HFF-Myc (cell line): ENCODE data around the gene MYCBPAP.

Experiments
- DNase-seq: peaks from one replicate; pipeline ENCODE4 v3.0.0-alpha.2; 2011; ENCODE audit warnings: low read depth; ENCODE audit errors: extremely low read depth
- H3K4me3 ChIP-seq: replicated peaks from 2 replicates; pipeline ENCODE4 v1.5.1; 2011; ENCODE audit warnings: low read depth, mild to moderate bottlenecking, control low read depth, low read length
- TF ChIP-seq, protein P1 (sequence below): IDR thresholded peaks from 2 replicates; pipeline ENCODE4 v1.5.1; 2012; ENCODE audit warnings: mild to moderate bottlenecking, low read depth, low read length, control low read depth; ENCODE audit errors: missing control alignments

MYCBPAP gene

DNA sequence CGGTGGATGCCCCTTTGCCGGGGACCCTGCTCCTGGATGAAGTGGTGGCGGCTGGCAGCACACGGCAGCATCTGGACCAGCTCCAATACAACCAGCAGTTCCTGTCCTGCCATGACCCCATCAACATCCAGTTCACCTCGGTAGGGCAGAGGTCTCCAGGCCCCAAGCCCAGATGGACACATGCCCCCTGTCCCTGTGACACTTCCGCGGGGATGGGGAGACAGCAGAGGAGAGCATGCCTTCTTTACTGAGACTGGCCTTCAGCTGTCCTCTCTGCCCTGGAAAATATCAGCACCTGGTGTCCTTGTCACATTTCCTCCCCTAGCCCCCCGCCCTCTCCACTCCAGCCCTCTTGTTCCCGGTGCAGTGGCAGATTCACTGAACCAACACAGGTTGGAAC, 45.8 kb upstream of the MYCBPAP start:
- H3K4me3 ChIP-seq, result no peak overlapping the region
- TF ChIP-seq, protein P1, sequence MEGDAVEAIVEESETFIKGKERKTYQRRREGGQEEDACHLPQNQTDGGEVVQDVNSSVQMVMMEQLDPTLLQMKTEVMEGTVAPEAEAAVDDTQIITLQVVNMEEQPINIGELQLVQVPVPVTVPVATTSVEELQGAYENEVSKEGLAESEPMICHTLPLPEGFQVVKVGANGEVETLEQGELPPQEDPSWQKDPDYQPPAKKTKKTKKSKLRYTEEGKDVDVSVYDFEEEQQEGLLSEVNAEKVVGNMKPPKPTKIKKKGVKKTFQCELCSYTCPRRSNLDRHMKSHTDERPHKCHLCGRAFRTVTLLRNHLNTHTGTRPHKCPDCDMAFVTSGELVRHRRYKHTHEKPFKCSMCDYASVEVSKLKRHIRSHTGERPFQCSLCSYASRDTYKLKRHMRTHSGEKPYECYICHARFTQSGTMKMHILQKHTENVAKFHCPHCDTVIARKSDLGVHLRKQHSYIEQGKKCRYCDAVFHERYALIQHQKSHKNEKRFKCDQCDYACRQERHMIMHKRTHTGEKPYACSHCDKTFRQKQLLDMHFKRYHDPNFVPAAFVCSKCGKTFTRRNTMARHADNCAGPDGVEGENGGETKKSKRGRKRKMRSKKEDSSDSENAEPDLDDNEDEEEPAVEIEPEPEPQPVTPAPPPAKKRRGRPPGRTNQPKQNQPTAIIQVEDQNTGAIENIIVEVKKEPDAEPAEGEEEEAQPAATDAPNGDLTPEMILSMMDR, result no peak
- DNase-seq, result no peak

DNA sequence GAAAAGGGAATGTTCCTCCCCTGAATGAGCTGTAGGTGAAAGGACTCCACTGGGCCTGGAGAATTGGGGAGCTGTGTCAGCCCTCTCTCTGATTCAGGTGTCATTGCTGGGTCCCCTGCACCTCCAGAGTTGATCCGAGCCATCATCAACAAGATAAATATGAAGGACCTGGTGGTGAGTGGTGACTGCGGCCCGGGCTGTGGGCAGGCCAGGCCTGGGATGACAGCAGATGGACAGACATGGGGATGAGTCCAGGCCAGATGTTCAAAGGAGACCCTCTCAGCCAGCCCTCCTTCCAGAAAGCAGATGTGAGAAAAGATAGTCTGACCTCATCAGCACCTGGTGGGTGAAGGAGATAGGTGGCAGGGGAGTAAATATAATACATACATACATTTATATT, 44.1 kb upstream of the MYCBPAP start:
- TF ChIP-seq, protein P1, result no peak
- DNase-seq, result no peak
- H3K4me3 ChIP-seq, result no peak overlapping the region

DNA sequence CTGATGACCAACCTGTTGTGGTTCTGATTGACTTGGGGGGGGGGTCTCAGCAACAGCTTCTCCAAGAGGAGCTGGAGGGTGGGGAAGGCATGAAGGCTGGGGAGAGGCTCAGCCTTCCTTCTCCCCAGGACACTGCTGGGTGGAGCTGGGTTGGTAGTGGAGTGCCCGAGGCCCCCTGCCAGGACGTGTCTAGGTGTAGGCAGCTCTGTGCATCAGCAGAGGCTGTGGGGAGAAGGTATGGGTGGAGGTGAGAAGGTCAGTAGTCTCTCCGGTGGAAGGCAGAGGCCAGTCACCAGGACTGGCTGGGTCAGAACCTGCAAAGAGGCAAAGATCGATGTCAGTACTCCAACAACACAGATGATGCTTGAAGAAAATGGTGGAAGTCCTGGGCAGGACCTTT, 43.5 kb upstream of the MYCBPAP start:
- DNase-seq, result no peak
- no peak overlapping the region for H3K4me3 ChIP-seq
- TF ChIP-seq, protein P1, result no peak

DNA sequence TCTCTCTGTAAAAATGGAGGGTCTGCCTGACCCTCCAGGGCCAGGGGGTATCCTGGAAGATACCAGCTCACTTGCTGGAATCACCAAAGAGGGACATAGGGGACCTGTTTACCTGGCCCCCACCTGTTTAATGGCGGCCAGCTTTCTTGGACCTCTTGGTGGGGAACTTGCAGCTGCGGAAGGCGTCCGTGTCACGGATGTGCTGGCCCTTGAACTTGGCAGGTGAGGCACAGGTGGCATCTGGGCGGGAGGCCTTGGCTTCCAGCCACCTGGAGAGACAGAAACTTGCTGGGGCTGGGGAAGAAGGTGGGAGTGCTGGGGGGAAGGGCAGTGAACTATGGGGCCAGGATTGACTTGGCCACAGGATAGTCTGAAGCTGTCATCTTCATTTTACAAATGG, 43.1 kb upstream of the MYCBPAP start:
- DNase-seq, result no peak
- TF ChIP-seq, protein P1, result no peak

DNA sequence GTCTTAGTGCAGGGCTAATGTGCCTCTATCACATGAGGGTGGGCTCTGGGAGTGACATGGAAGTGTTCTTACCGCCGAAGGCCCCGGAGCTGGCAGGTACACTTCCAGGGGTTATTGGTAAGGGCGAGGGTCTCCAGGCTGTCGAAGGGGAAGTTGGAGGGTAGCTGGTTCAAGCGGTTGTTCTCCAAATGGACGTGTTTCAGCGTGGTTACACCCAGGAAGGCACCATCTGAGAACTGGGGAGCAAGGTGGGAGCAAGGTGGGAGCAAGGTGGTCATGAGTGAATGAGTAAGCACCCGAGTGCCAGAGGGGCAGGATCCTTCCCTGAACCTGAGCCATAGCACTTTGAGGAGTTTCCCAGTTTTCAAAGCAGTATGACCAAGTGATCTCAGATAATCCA, 42.6 kb upstream of the MYCBPAP start:
- TF ChIP-seq, protein P1, result no peak
- no peak for DNase-seq
- H3K4me3 ChIP-seq, result no peak overlapping the region

More for the DNA sequence above, 43.1 kb upstream of the MYCBPAP start:
- no peak overlapping the region for H3K4me3 ChIP-seq

DNA sequence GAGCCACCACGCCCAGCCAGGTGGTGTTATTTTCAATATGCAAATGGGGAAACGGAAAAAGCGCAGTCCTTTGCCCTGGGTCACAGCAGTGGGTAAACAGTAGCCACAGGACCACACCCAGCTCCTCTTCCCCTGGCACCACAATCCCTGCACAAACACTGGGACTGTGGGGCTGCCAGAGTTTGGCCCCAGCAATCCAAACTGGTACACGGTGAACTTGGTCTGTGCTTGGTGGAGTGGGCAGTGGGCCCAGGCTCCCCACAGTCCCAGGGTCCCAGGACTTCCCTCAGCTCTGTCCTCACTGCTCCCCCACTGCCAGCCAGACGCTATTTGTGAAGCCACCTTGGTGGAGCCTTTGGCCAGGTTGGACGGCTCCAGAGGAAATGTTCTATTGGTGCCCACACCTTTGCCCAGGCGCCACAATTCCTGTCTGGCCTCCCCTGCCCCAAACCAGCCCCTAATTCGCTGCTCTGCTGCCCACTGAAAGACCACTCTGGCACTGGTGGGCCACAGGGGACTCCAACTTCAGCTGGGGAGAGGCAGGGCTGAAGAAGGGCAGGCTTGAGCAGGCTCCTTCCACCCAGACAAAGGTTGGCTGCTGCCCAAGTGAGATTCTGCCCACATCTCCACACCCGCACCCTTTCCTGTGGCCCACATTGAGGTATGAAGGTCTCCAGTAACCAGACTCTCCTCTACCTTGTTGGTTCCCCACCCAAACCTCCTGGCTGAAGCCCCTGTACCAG, 41.7 kb upstream of the MYCBPAP start:
- TF ChIP-seq, protein P1, result no peak
- no peak for DNase-seq
- no peak overlapping the region for H3K4me3 ChIP-seq
